ENCODE data around the gene ATAD3C.
"Not testable (repeated sequence)": the region's sequence is repeated elsewhere in the genome, so short reads cannot be mapped to it uniquely, and the experiment has no call there.

GRCh38 chr1:1484976-1485750 is 35.7 kb downstream of the ATAD3C start:
- TF ChIP-seq CTCF, POLR2A (IDR thresholded peaks at IDR 0.05): not testable (repeated sequence)

Data from esophagus squamous epithelium (tissue), 4 donors.